A549 treated with Mapracorat at 1 μM for 4 hours (cell line): ENCODE results near the gene VASN. TPM values are rescaled to one million over a fixed set of nuclear protein-coding genes. Genes with fewer than 3 reads are reported as not detected.

Experiments used
- total RNA-seq: library from RNA; stranded (reverse); fragments of 200-300 nt; extraction: Qiagen RNA extraction; gene quantifications from 5 replicates; pipeline ENCODE4 v1.2.3, GENCODE V29; 2022

Gene VASN
- 3.3 to 6.1 TPM (median 5.8 TPM) in 5 replicates for total RNA-seq

DNA sequence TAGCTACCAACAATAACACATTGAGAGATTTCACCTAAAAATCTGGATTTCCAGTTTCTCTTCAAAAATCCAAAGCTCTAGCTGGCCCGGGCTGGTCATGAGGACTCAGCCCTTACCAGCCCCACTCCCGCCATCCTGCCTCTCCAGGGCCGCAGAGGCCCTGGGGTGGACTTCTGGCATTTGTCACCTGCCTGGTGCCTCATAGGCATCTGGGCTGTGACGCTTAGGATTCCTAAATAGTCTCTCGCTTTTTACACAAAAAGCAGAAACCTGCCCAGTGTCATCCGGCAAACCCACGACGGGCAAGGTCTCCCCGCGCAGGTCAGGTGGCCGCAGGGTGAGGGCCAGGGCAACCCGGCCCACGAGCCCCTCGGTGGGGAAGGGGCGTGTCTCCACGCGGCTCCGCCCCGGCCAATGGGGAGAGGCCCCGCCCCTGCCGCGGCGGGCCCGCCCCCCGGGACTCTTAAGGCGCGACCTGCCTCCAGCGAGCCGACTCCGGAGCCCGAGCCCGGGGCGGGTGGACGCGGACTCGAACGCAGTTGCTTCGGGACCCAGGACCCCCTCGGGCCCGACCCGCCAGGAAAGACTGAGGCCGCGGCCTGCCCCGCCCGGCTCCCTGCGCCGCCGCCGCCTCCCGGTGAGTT, at the start of gene VASN:
Gene VASN (plus strand): TSS at position 492 of the 644 bp plus-strand sequence. CDS start 9,030 bp downstream, outside the sequence.

GRCh38 chr16:4350787-4351659, 20.6 kb upstream of the VASN start, which contains the start of gene PAM16:
TSS of gene PAM16 (minus strand) at chr16:4351321. CDS start at chr16:4351234, 87 bp downstream.

GRCh38 chr16:4416200-4417032, 44.8 kb downstream of the VASN start, which contains the start of gene CORO7:
TSS of gene CORO7 (minus strand) at chr16:4416596. CDS start at chr16:4416518, 78 bp downstream.

GRCh38 chr16:4425378-4426020, 53.9 kb downstream of the VASN start, which contains the start of gene DNAJA3:
TSS of gene DNAJA3 (plus strand) at chr16:4425868. CDS start at chr16:4425882, 14 bp downstream.

Other genes starting within 250 kb of the VASN start
- 0.03 to 0.06 TPM (median 0.03 TPM) in 3 of 5 replicates, not detected in the others for gene SRL, start 129.8 kb upstream of the VASN start, total RNA-seq
- gene TFAP4, start 98.8 kb upstream of the VASN start, total RNA-seq = 12.3 to 19.9 TPM (median 16.7 TPM) in 5 replicates
- 21.3 to 28.3 TPM (median 25.8 TPM) in 5 replicates for gene GLIS2, start 55.8 kb upstream of the VASN start, total RNA-seq
- 63.5 to 78.0 TPM (median 70.8 TPM) in 5 replicates for gene PAM16, start 20.5 kb upstream of the VASN start, total RNA-seq
- gene CORO7, start 44.7 kb downstream of the VASN start, total RNA-seq = 15.7 to 20.1 TPM (median 19.3 TPM) in 5 replicates
- gene DNAJA3, start 54.0 kb downstream of the VASN start, total RNA-seq = 52.8 to 69.1 TPM (median 67.9 TPM) in 5 replicates
- gene NMRAL1, start 102.8 kb downstream of the VASN start, total RNA-seq = 42.9 to 48.2 TPM (median 47.4 TPM) in 5 replicates
- gene HMOX2, start 104.5 kb downstream of the VASN start, total RNA-seq = 59.8 to 67.5 TPM (median 63.6 TPM) in 5 replicates
- 12.4 to 15.9 TPM (median 13.8 TPM) in 5 replicates for gene CDIP1, start 166.9 kb downstream of the VASN start, total RNA-seq
- 0.03 to 0.06 TPM (median 0.05 TPM) in 3 of 5 replicates, not detected in the others for gene C16orf96, start 184.5 kb downstream of the VASN start, total RNA-seq
- 36.4 to 66.1 TPM (median 59.6 TPM) in 5 replicates for gene UBALD1, start 243.0 kb downstream of the VASN start, total RNA-seq